ENCODE results near the gene ZMIZ1.

The ZMIZ1 gene

DNA sequence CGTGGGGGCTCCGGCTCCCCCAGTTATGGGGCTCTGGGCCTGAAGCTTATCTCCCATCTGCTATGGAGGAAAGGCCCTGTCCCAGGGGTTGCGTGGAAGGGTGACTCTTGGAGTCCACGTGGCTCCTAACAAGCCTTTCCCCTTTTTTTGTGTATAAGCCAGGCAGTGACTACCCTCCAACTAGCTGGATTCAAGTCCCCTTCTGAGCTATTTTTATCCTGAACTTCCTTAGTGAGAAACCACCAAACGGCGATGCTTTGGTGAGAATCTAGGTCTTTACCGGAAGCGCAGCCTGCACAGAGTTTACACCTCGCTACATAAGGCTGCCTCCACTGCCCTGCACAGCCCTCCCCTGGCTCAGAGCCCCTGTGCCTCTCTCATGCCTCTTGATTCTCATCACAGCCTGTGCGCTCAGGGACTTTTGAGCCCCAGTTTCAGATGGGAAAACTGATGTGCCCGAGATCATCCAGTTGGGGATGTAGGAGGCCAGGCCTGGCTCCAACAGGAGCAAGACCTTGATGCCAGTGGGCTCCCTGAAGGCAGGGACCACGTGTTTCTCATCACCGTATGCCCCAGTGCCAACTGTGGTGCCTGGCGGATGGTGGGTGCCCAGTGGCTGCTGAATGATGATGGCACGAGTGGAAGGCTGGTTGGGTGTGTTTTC is 176.2 kb downstream of the ZMIZ1 start:
- DNase-seq (ENCODE audit: low read depth in 2 of 2): no peak

DNA sequence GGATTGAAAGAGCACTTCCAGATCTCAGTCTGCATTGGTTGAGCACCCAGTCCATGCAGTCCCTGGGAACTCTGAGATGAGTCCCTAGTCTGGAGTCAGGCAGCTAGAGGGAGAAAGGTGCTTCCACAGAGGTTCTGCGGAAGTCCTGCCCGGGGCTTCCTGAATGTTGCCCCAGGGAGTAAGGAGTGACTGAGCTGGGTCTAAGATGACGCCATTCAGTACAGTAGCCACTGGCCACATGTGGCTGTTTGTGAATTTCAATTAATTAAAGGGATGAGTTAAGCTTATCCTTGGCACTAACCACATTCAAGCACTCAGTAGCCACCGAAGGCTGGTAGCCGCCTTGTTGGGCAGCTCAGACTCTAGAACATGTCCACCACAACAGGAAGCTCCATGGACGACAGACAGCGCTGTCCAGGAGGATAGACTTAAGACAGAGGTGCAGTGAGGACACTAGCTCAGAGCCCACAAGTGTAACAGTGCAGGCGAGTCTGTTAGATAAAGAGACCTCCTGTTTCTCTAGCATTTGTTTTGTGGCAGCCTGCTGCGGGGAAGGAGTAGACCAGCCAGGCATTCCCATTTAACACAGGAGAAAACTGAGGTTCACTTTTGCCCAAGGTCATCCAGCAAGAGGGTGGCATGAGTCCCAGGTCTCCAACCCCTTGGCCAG is 176.9 kb downstream of the ZMIZ1 start:
- no peak for DNase-seq (ENCODE audit: low read depth in 2 of 2)

DNA sequence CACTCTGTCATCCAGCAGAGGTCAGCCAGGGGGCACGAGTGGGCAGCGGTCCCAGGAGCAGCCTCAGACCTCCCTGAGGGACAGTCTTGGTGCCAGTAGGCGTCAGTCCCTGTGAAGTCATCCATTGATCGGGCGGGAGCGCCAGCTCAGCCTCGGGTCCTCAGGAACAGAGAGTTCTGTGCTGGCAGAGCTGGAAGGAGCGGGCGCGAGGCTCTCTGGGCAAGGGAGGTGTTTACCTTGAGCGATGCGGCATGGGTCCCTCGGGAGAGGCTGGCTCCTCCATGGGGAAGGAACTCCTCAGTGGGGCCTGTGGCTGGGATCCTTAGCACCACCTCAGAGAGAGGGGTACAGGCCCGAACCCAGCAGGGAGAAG is 177.4 kb downstream of the ZMIZ1 start:
- DNase-seq (ENCODE audit: low read depth in 2 of 2): no peak

DNA sequence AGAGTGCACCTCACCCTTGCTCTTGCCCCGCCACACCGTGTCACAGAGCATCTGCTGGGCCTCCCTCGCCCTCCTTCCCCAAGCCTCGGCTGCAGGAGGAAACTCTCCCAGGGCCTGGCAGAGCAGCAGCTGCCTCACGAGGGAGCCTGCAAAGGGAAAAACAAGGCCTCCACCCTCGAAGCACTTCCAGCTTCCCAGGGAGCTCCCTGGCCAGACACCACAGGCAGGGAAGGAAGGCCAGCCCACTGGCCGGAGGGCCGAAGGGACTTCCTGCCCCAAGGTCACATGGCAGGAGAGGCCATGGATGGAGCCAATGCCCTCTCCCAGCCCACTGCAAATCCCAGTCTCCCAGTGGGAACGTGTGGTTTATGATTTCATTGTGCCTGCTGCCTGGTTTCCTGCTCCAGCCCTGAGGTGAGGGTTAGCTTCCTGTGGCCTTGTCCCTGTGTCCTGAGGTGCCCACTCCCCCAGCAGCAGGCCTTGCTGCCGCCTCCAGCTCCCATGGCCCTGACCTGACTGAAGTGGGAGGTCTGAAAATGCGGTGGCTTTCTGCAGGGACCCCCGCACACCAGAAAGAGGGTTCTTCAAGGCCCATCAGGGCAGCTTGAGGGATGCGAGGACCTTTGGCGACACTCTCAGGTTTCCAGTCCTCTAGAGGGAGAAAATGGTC is 178.0 kb downstream of the ZMIZ1 start:
- DNase-seq (ENCODE audit: low read depth in 2 of 2): no peak

DNA sequence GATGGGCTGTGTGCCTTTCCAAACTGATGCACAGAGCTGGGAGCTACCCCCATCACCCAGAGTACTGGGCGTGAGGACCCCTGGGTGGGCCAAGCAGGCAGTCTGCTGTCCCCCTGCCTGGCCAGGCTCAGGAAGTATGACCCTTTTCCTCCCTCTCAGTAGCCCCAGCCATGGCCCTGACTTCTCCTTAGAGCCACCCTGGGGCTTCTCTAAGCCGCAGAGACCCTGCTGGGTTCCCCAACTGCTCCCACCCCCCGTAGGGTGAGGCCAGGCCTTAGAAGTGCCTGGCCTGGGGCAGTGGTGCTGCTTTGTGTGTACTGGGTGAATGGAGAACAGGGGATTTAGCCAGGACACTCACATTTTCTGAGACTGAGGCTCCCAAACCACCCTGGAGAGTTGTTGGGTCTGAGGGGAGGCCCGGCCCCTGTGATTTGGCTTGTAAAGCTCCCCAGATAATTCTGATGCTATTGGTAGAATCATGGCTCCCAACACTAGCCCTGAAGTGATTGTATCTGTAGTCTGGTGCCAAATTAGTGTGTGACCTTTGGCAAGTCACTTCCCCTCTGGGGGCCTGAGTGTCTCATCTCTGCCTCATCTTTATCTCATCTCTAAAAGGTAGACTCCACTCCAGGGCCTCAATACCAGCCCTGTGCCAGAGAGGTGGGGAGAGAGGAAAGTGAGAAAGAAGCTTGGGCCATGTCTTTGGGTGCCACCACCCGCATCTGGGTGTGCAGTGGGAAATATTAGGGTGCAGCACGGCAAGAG is 178.8 kb downstream of the ZMIZ1 start:
- DNase-seq (ENCODE audit: low read depth in 2 of 2): no peak

DNA sequence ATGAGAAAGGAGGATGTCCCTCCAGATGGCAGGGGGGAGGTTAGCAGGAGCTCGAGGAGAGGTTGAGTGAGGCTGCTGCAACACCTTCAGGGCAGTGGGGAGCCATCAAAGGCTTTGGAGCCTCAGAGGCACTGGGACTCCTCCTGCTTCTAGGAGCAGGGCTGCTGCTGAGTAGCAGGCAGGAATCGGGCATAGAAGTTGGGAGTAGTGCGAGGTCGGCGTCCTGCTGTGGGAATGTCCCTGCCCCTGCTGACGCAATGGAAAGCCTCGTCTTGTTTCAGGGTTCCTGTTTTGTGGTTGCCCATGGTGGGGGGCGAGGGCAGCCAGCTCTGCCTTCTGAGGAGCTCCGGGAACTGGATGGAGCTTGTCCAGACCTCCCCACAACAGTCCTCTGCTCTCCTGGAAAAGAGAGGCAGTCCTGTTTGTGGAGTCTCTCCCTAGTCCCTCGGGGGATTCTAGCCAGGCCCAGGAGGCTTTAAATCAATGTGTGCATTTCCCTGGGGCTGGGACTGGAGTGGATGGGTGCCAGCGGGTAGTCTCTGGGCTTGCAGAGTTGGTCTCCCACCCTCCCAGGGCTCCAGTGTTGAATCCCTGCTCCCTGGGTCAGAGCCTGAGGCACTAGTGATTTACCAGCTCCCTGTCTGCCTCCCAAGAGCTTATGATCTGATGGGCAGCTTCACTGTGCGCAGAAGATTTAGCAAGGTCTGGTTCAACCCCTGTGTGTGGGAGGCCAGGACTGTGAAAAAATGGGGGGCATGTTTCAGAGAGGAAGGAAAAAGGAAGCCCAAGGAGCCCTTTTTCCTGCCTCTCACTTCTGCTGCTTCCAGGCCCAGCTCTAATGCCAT is 179.8 kb downstream of the ZMIZ1 start:
- no peak for DNase-seq (ENCODE audit: low read depth in 2 of 2)

DNA sequence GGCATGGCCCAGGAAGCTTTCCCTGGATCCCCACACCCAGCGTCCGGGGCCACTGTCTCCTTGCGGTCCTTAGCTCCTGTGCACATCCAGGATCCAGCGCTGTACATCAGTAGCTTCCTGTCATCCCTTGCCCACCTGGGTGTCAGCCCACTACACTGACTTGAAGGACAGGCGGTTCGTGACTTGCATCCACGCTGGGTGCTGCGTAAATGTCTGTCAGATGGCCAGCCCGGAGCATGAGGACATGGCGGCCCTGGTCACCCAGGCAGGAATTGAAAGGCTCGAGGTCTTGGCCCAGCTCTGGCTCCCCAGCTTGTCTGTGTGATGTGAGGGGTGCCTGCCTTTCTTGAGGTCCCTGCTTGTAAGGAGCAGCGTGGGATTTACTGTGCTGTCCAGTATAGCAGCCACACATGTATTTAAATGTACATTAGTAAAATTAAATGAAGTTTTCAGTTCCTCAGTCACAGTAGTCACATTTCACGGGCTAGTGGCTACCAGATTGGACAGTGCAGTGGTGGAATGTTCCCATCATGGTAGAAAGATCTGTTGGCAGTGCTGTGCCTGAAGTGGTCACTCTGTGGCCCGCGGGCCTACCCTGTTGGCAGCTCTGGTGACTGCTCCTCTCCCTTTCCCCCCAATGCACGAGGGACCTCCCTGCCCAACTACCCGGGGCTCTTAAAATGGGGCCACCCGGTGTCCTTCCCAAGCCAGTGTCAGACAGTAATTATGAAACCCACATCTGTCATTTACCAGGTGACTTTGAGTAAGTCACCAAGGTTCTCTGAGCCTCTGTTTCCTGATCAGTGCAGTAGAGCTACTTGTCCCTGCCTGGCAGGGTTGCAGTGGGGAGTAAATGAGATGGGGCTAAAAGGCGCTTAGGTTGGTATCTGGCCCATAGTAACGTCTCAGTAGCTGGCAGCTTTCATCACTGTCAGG is 180.7 kb downstream of the ZMIZ1 start:
- no peak for DNase-seq (ENCODE audit: low read depth in 2 of 2)

DNA sequence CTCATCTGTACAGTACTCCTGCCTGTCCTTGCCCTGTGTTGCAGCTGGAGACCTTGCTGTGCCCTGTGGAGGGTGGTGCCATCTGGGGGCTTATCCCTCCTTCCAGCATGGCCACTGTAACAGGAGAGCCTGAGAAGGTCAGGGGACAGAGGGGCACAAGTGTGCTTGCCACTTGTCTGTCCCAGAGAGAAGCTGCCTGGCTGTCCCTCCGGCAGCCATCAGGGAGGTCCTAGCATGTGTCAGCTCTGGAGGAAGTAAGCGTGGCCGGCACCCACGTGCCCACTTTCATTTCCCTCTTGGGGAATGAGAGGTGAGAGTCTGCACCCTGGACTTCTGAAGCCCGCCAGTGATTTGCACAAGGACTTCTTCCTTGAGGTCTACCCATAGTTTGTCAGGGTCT is 181.5 kb downstream of the ZMIZ1 start:
- DNase-seq (ENCODE audit: low read depth in 2 of 2): no peak

DNA sequence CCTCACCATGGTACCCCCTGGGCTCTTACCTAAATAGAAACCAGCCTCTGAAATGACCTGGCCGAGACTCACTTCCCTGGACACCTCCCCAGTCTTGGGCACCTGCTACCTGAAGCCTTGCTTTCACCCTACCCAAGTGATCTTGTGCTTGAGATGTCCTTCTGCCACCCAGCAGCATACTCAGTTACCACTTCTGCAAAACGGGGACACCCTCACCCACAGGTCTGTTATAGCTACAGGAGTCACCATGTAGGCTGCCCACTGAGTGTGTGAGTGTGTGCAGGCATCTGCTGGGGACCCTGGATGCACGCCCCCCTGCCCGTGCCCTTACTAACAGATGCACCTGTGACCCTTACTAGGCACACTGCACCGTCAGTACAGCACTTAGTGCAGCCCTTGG is 183.7 kb downstream of the ZMIZ1 start:
- no peak for DNase-seq (ENCODE audit: low read depth in 2 of 2)

DNA sequence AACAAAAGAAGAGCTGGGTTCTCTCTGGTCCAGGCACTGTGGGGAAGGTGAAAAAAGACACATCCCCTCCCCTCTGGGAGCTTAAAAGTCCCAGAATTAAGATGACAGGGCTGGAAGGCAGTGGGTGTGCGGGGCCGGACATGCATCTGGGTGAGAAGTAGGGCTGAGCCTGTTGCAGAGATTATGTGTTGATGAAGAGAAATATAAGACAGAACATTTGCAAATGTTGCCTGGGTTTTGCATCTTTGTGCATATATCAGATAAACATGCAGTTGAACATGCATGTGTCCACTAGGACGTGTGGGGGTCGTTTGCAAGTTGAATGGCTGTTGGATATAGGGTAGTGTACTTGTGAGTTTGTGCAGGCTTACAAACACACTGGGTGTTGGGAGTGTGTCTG is 184.2 kb downstream of the ZMIZ1 start:
- no peak for DNase-seq (ENCODE audit: low read depth in 2 of 2)

DNA sequence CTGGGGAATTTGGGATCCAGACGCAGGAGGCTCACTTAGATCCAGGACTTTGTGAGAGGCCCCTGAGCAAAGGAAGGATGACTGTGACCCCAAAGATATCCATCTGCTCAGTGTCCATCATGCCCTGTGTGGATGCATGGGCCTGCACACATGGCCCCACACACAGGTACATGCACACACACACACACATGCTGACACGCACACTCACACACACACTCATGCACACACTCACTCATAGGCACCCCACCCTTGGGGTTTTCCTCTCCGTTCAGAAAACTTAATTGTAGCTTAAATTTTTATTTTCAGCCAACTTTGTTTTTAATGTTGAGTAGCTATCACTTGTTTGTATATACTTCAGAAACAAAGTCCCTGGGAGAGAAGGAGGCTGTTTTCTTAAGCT is 184.9 kb downstream of the ZMIZ1 start:
- no peak for DNase-seq (ENCODE audit: low read depth in 2 of 2)

DNA sequence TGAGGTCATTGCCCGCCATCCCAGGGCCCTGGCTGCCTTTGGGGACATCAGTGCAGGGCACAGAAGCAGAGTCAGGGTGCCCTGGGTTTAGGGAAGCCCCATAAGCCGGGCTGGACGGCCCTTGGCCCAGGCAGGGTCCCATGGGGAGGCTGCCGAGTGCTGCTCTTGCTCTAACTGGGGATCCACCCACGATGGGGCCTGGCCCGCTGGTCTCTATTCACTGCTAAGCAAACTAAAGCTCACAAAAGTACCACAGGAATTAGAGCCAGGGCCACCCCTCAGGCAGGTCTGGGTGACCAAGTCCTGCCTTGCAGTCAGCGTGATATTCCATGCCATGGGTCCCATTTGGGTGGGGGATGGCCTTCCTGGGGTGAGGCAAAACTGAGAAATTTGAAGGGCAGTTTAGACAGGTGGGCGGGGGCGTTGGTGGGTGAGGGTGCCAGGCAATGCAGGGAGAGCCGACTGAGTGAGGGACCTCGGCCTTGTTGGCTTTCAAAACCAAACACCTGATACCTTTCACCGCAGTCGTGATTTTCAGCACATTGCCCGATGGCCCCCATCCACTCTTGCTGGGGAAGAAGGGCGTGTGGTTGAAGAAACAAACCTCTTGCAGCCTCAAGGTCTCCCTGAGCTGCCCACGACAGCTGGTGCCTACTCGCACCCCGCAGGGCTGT is 185.7 kb downstream of the ZMIZ1 start:
- no peak for DNase-seq (ENCODE audit: low read depth in 2 of 2)

DNA sequence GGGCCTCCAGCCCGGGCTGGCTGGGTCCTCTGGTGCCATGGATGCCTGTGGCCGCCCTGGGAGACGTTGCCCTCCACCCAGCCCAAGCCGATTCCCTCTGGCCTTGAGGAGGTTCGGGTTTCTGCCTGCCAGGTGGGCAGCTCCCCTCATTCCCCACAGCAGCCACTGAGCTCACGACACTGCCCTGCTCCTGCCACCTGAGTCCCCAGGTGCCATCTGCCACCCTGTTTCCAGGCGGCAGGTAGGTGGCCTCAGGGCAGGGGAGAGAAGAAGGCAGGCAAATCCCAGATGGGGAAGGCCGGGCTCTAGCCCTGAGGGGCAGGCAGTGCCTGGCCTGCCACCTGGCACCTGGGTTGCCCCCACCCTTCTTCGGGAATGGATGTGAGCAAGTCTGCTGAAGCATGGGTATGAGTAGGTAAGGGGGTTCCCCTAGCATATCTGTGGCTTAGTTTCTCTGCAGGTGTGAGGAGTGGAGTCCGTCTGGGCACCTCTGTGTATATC is 186.3 kb downstream of the ZMIZ1 start:
- no peak for DNase-seq (ENCODE audit: low read depth in 2 of 2)

DNA sequence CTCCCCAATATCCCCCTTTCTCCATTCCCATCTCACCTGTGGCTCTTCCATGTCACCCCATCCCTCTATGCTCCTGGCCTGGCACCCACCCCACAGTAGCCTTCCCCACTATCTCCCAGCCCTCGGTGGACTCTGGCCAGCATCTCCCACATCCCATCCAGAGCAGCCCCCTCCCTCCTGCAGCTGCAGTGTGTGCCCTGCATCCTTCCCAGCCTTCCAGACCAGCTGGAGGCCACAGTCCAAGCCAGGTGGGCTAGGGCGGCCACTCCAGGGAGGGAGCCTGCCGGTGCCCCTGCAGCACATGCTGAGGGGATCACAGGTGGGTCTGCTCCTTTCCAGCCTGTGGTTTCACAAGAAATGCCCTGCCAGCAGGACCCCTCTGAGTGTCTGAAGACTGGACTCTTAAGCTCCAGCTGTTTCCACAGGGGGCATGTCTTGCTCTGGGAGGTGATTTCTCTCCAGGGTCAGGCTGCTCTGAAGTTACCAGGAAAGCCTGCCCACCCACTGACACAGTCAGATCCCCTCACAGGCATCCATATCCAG is 187.6 kb downstream of the ZMIZ1 start:
- DNase-seq (ENCODE audit: low read depth in 2 of 2): no peak

DNA sequence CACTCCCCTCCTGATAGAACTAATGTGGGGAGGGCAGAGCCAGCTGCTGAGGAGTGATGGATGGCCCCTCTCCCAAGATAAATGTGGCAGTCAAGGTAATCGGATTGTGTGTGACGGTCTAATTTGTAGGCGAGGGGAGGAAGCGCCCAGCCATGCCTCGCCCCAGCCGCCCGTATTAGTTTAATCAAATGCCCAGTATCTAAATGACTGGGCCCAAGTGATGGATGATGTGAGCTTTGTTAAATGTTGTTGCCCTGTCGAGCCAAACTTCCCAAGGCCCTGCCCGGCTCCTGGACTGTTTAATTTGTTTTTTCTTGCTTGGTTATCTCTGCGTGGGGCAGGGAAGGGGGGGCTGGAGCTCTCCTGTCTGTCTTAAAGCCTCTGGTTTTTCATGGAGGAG is 190.1 kb downstream of the ZMIZ1 start:
- no peak for DNase-seq (ENCODE audit: low read depth in 2 of 2)

DNA sequence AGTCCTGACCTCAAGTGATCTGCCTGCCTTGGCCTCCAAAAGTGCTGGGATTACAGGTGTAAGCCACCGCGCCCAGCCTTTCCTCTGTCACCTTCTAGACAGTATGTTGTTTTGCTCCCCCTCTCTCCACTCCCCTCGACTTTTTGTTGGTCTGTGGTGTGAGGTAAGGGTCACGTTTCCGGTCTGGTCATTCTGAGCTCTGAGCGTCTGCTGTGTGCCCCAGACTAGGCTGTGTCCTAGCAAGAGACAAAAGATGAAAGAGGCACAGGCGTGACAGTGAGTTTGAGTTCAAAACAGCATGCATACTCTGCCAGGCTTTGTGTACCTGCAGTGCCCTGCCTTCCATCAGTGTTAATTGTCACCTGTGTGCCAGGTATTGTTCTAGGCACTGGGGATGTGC is 191.1 kb downstream of the ZMIZ1 start:
- no peak for DNase-seq (ENCODE audit: low read depth in 2 of 2)

DNA sequence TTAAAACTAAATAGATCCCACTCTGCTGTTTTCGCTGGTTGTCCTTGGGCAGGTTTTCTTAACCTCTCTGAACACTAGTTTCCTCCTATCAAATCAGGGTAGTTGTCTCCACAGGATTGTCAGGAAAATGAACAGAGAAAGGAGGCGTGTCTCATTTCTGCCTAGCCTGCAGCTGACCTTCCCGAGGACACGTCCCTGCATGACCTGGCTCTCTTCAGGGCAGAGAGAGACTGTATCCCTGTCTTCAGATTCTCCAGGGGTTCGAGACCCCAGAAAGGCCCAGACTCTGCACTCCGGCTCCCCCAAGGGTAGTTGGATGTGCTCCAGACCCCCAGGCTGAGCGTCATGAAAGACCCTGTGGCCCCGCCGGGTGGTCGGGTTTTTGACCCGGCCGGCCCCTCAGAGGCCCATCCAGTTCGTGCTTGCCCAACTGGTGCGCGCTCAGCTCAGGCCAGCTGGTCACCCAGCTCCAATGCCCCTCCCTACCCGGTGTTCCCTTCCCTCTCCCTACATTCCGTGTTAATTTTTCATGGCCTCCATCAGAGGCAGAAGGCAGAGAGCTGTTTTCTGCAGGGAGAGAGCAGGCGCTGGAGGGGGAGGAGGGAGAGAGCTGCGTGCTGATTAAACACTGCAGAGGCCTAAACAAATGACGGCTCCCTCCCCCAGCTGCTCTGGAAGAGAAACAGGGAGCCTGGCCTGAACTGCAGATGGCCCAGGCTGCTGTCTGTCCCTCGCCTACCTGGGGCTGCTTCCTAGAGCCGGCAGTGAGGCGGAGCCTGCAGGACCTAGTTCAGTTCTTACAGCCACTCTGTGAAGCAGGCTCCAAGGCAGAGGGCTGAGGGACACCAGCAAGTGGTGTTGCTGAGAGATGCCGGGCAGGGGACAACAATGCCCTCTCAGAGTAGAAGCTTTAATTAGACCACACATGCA is 192.3 kb downstream of the ZMIZ1 start:
- DNase-seq (ENCODE audit: low read depth in 2 of 2): no peak

DNA sequence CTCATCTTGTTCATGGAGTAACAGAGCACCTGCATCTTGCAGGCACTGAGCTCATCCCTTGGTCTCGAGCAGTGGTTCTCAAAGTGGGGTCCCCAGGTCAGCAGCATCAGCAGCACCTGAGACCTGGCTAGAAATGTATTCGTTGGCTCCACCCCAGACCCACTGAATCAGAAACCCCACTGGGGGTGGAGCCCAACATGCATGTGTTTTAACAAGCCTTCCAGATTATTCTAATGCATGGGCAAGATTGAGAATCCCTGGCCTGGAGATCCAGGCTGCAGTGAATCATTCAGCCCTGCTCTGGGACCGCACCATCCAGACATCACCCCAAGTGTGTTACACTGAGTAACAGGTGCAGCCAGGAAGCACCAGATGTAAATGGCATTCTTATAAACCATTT is 193.4 kb downstream of the ZMIZ1 start:
- DNase-seq (ENCODE audit: low read depth in 2 of 2): no peak
